GM12878 (cell line): ENCODE results near the gene MPRIP.
"Not testable (repeated sequence)": the region's sequence is repeated elsewhere in the genome, so short reads cannot be mapped to it uniquely, and the experiment has no call there.

ENCODE experiments used
- CEBPZ ChIP-seq: fragments of 150-350 bp; IDR thresholded peaks from 2 replicates; pipeline ENCODE4 v1.6.1; 2016; ENCODE audit warnings: low read depth, low read length
- CTCF ChIP-seq, 3 experiments: IDR thresholded peaks in 2 of 3; conservative IDR thresholded peaks in 1 of 3; 2 replicates each; pipeline ENCODE4 v1.5.1; 2011; ENCODE audit warnings: low read depth in 3 of 3, low read length in 3 of 3, mild to moderate bottlenecking in 3 of 3, control low read depth in 2 of 3, moderate library complexity in 2 of 3, inconsistent platforms in 1 of 3, mixed read lengths in 1 of 3; ENCODE audit not compliant: control insufficient read depth in 2 of 3, insufficient read depth in 1 of 3; ENCODE audit errors: extremely low read depth in 1 of 3
- NFXL1 ChIP-seq: fragments of 450-650 bp; IDR thresholded peaks from 2 replicates; pipeline ENCODE4 v1.6.1; 2017; ENCODE audit warnings: antibody characterized with exemption, mild to moderate bottlenecking, borderline replicate concordance
- POLR2A ChIP-seq: IDR thresholded peaks from 2 replicates; pipeline ENCODE4 v1.6.1; 2011; ENCODE audit warnings: low read depth, mild to moderate bottlenecking, low read length
- POLR2AphosphoS5 ChIP-seq: IDR thresholded peaks from 2 replicates; pipeline ENCODE4 v1.6.1; 2011; ENCODE audit warnings: mild to moderate bottlenecking, low read length, inconsistent platforms
- ZNF384 ChIP-seq: IDR thresholded peaks from 2 replicates; pipeline ENCODE4 v1.6.1; 2012; ENCODE audit warnings: low read depth, mild to moderate bottlenecking, low read length, improper control_type of control experiment, borderline replicate concordance

GRCh38 chr17:17136221-17136620 lies 94.0 kb downstream of the MPRIP start:
- TF ChIP-seq CEBPZ; CTCF (IDR thresholded peaks at IDR 0.05 in 2 of 3, conservative IDR thresholded peaks at IDR 0.05 in 1 of 3; ENCODE audit: control insufficient read depth in 2 of 3, extremely low read depth in 1 of 3, insufficient read depth in 1 of 3, low read depth in 3 of 3, low read length in 3 of 3); ZNF384; POLR2A; POLR2AphosphoS5; NFXL1: not testable (repeated sequence)
